GM08714 (cell line): ENCODE data around the gene GABRR2.
"Not testable (repeated sequence)": the region's sequence is repeated elsewhere in the genome, so short reads cannot be mapped to it uniquely, and the experiment has no call there.

Experiments used
- H3K4me3 ChIP-seq: fragments of 200-500 bp; sonication (Bioruptor generic); 2 replicates; pipeline ENCODE4 v1.5.1; 2014; ENCODE audit warnings: mild to moderate bottlenecking, low read length, inconsistent platforms
- ZNF274 ChIP-seq: IDR thresholded peaks from 2 replicates; pipeline ENCODE4 v1.6.1; 2012; ENCODE audit warnings: mild to moderate bottlenecking, low read depth, low read length

The GABRR2 gene

DNA sequence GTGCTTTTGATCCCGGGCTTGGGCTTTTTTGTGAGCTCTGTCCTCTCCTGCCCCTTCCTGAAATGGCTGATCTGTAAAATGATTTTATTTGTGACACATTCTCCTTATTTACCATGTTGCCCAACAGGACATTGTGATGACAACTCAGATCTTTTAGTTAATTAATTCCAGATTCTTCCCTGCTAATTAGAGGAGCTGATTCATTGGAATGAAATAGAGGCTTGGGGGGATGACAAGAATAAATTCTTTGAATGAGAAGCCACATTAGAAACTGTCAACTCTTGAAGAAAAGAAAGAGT, 71.8 kb downstream of the GABRR2 start:
- TF ChIP-seq ZNF274 = no peak
- no peak overlapping the region for H3K4me3 ChIP-seq

DNA sequence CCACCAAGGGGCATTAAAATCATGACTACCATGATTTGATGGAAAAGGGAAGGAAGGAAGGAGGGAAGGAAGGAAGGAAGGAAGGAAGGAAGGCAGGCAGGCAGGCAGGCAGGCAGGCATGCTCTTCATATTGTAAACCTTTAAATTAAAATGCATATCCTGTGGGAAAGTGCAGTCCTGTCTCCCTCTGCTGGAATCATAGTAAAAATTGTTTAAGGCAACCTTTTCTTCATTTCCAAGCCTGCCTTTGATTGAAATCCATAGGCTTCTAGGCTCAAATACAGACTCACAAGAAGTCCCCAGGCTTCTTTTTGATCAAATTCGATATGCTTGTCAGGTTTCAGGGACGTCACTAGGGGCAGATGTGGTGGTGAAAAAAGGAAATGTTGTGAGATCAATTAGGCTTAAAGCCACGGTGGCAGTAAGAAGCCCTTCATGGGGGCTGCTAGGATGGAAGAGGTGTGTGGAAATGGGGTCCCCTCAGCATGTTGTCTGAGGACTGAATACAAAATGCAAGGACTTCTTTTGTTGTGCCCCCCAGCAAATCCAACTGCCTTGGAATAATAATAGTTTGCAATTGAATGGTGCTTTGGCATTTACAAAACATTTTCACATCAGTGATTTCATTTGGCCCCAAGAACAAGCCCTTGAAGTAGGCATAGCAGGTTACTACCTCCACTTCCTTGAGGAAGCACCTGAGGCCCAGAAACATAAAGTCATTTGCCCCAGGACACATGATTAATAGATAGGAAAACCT, 72.3 kb downstream of the GABRR2 start:
- TF ChIP-seq ZNF274 = no peak
- no peak overlapping the region for H3K4me3 ChIP-seq

DNA sequence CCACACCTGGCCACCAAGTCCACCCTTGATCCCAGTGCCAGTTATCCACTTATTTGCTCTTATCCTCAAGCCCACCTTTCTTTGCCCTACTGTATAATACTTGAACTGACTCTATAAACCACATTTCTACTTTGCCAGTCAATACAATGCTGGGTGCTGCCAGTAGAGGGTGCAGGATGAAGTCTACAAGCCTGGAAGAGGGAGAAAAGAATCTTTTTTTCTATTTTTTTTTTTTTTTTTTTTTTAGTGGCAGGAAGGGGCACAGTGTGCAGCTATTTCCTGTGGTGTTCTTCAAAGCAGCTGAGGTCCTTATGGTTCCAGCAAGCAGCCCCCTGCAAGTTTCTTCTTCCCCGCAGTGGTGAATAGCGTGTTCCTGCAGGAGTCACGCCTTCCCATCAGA, 75.8 kb downstream of the GABRR2 start:
- no peak overlapping the region for H3K4me3 ChIP-seq
- TF ChIP-seq ZNF274 = no peak

DNA sequence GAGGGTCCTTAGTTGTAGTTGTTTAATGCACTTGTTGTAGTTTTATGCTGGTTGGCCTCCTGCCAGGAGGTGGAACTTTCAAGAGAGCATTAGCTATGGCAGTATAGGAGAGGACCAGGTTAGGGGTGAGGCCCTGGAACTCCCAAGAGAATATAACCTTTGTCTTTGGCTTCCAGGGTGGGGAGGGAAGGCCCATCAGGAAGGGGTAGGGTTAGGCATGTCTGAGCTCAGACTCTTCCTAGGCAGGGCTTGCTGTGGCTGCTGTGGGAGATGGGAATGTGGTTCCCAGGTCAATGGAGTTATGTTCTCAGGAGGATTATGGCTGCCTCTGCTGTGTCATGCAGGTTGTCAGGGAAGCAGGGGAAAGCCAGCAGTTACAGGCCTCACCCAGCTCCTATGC, 77.9 kb downstream of the GABRR2 start:
- H3K4me3 ChIP-seq = no peak overlapping the region
- no peak for TF ChIP-seq ZNF274

DNA sequence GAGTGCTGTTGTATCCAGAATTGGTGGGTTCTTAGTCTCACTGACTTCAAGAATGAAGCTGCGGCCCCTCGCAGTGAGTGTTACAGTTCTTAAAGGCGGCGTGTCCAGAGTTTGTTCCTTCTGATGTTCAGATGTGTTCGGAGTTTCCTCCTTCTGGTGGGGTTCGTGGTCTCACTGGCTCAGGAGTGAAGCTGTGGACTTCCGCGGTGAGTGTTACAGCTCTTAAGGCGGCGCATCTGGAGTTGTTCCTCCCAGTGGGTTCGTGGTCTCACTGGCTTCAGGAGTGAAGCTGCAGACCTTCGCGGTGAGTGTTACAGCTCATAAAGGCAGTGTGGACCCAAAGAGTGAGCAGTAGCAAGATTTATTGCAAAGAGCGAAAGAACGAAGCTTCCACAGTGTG, 81.5 kb downstream of the GABRR2 start:
- H3K4me3 ChIP-seq = not testable (repeated sequence)

DNA sequence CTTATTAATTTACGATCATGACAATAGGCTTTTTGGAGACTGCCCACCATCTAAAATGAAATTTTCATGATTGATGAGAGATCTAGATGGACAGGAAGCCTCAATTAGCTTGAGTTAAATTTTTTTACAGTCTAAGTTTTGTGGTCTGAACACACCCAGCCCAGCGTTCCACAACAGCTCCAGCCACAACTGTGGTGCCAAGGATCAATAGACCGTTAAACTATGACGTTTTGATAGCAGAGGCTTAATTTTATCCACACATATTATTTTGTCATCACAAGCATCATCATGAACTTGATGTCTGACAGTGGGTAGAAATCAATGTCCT, 92.4 kb downstream of the GABRR2 start:
- no peak for TF ChIP-seq ZNF274
- H3K4me3 ChIP-seq = no peak overlapping the region

DNA sequence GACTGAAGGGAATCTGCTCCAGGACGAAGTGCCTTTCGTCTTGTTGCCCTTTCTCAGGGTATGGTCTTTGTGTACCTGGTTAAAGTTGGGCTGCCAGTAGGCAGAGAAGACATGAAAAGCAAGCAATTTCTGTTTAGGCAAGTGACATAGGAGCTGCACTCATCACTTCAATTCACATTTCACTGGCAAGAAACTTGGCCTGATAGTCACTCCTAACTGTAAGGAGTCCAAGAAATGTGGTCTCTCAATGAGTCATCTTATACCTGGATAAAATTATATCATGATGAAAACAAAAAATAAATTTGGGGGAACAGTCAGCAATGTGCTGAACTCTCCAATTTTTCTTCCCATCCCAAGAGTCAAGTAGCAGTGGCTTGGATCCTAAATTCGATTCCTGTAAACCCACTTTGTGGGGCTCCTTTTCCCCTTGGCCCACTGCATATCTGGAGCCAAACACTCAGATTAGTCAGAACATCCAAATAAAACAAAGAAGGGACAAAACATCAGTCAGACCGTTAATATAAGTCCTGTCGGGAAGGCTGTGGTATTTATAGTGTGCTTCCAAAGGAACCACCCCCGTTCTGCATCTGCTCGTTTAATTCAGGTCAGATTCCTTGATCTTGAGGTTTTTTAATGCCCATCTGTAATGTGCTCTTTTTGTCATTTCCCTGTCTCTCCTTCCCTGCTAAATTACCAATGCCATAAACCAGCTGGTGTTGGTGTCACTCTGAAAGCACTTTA, 93.0 kb downstream of the GABRR2 start:
- TF ChIP-seq ZNF274 = no peak
- no peak overlapping the region for H3K4me3 ChIP-seq

DNA sequence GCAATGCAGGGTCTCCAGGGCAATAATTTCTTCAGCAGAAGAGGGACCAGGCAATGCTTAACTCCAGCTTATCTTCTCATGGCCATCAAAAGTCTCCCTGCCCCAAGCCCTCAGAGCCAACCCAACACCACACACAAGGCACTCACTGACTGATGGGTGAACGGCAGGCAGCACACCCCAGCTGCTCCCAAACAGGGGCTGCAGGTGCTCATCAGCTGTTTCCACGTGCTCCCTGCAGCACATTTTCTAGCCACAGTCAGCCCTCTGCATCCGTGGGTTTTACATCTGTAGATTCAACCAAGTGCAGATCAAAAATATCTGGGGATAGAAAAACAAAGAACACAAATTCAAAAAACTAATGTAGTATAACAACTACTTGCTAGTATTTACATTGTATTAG, 94.0 kb downstream of the GABRR2 start:
- H3K4me3 ChIP-seq = no peak overlapping the region
- no peak for TF ChIP-seq ZNF274

DNA sequence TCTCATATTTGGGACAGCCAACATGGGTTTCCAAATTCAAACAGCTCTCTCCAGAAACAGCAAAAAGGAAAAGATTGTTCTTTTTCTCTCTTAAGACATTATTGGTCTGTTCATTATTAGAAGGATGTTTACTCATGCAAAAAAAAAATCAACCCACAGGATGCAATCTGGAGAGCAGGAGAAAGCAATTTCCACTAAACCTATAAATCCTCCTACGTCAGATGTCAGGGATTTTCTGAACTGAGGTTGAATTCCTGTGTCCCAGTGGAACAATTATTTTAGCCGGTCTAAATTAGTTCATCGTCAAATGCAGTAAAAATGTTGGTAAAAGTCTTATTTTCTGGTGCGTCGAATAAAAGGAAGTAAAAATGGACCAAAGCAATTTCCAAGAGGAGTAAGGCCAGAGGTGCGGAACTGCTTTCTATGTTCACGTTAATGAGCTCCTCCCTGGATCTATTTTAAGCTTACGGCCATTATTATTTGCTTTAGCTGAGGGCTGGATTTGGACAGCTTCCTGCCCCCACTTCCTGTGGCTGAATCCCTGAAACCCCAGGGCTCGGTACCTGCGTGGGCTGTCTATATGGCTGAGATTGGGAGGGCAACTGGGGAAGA, 97.7 kb downstream of the GABRR2 start, which contains the start of gene GABRR1:
Gene GABRR1, minus strand, starts transcription at position 60 of the 612 bp plus-strand sequence. Its CDS starts 36 bp downstream, at position 24.
- TF ChIP-seq ZNF274 = no peak
- no peak within 1 kb of the TSS for H3K4me3 ChIP-seq

DNA sequence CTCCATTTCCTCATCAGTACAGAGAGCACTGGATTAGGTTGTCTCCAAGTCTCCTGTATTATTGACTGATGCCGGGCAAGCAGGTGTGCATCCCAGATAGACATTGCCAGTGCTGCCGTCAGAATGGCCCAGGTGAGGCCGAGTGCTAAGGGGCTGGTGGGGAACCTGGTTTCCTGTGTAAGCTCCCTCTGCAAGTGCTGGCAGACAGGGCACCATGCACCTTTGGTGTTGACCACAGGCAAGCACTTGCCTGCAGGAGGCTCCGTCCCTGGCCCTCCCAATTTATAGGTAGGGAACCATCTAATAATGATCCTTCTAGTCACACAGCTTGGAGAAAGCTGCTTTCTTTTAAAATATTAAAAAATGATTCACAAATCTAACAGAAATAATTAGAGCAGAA, 98.7 kb downstream of the GABRR2 start:
- no peak for TF ChIP-seq ZNF274
- H3K4me3 ChIP-seq = no peak overlapping the region

DNA sequence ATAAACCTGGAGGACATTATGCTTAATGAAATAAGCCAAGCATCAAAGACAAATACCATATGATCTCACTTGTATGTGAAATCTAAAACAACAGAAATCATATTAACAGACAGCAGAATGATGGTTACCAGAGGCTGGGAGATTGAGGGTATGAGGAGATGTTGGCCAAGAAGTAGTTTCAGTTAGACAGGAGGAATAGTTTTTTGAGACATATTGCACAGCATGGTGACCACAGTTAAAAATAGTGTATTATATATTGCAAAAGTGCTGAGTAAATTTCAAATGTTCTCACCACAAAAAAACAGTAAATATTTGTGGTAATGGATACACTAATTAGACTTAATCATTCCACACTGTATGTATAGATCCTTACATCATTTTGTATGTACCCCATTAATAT, 99.7 kb downstream of the GABRR2 start:
- no peak overlapping the region for H3K4me3 ChIP-seq
- no peak for TF ChIP-seq ZNF274

DNA sequence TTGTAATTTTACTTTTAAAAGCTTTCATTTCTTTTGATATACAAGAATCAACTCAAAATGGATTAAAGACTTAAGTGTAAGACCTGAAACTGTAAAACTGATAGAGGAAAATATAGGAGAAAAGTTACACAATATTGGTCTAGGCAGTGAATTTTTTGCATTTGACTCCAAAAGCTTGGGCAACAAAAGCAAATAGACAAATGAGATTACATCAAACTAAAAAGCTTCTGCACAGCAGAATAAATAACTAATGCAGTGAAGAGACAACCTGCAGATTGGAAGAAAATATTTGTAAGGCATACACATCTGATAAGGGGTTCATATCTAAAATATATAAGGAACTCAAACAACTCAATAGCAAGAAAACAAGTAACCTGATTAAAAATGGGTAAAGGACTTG, 100.9 kb downstream of the GABRR2 start:
- no peak overlapping the region for H3K4me3 ChIP-seq
- no peak for TF ChIP-seq ZNF274

DNA sequence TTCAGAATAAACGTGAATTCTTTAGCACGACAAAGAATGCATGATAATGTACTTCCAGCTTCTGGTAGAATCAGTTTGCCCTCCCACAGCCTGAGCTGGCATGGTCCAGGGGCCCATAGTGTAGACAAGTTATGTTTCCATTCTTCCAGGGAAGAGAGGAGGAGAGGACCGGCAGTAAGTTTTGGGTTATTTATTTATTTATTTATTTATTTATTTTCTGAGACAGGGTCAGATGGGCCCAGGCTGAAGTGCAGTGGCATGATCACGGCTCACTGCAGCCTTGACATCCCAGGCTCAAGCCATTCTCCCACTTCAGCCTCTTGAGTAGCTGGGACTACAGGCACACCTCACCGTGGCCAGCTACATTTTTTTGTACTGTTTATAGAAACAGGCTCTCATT, 102.6 kb downstream of the GABRR2 start:
- no peak overlapping the region for H3K4me3 ChIP-seq
- TF ChIP-seq ZNF274 = no peak

DNA sequence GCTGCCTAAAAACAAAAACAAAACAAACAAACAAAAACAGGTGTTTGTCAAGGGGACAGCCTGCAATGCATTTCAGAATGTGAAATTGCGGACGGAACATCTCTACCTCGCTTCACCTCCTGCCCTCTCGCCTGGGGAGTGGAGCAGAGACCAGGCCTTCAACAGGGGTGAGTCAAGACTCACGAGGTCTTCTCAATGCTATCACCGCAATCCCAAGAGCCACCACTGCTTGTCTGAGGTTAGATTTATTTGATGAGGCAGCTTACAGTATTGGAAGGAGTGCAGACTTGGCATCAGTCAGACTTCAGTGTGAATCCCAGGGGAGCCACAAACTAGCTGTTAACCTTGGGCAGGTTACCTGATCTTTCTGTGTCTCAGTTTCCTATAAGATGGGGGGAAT, 105.6 kb downstream of the GABRR2 start:
- no peak for TF ChIP-seq ZNF274
- no peak overlapping the region for H3K4me3 ChIP-seq

DNA sequence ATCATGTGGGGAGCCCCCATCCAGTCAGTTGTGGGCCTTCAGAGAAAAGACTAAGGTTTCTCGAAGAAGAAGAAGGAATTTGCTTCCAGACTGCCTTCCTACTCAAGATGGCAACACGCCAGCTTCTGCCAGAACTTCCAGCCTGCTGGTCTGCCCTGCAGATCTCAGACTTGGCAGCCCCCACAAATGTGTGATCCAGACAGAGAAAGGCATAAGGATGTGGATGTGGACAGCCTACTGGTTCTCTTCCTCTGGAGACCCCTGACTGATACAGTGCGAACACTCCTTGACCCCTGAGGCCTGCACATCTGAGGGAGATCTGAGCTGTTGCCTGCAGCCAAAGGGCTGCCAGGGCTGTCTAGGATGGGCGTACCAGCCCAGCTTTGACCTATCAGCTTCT, 106.5 kb downstream of the GABRR2 start:
- no peak for TF ChIP-seq ZNF274
- no peak overlapping the region for H3K4me3 ChIP-seq
